Mesodermal cell (in vitro differentiated cells): ENCODE data around the gene TNIP2.
A peak's percentile ranks its signal among the peaks of the same experiment; 100 is the strongest.

Experiments
- H3K27ac ChIP-seq: 2 replicates; pipeline ENCODE4 v1.7.0; 2013; ENCODE audit warnings: mild to moderate bottlenecking, low read depth, low read length, moderate library complexity; ENCODE audit not compliant: severe bottlenecking
- H3K36me3 ChIP-seq: 2 replicates; pipeline ENCODE4 v1.7.1; 2013; ENCODE audit warnings: mild to moderate bottlenecking, low read length, moderate library complexity; ENCODE audit not compliant: control insufficient read depth, insufficient read depth
- H3K4me1 ChIP-seq: one replicate; pipeline ENCODE4 v1.7.1; 2013; ENCODE audit warnings: mild to moderate bottlenecking, low read length; ENCODE audit not compliant: insufficient read depth, control insufficient read depth, poor library complexity, severe bottlenecking
- H3K4me3 ChIP-seq: 2 replicates; pipeline ENCODE4 v1.7.0; 2013; ENCODE audit warnings: low read length, control low read depth, mild to moderate bottlenecking; ENCODE audit not compliant: insufficient read depth, poor library complexity, severe bottlenecking; ENCODE audit errors: extremely low read depth
- H3K9me3 ChIP-seq: 2 replicates; pipeline ENCODE4 v1.7.1; 2013; ENCODE audit warnings: mild to moderate bottlenecking, low read length, moderate library complexity; ENCODE audit not compliant: control insufficient read depth
- WGBS, 2 experiments: methylation state at CpG; one replicate each; pipeline ENCODE4 v1.1.5; 2013; ENCODE audit warnings: missing lambda C conversion rate in 2 of 2; ENCODE audit not compliant: insufficient coverage in 2 of 2; 5-methylcytosine and 5-hydroxymethylcytosine counted together

TNIP2 gene

GRCh38 chr4:2725380-2725779 lies 30.8 kb downstream of the TNIP2 start:
- Histone ChIP-seq H3K4me3 (no peak overlapping the region), H3K9me3 (no peaks in the 10 kb centered on the region), H3K4me1 (no peaks in the 10 kb centered on the region), H3K27ac (no peak overlapping the region), H3K36me3 (peaks cover 67% of the 10 kb centered on the region)
- 92 to 100% methylated on average over 1 of the region's 4 CpGs for WGBS, 2 experiments

- no peak overlapping the region for H3K4me3 ChIP-seq
- 92 to 100% methylated on average over 1 to 2 of the region's 3 CpGs for WGBS, 2 experiments
- no peaks in the 10 kb centered on the region for H3K9me3 ChIP-seq
- peaks cover 67% of the 10 kb centered on the region for H3K36me3 ChIP-seq
- H3K4me1 ChIP-seq = no peaks in the 10 kb centered on the region
- H3K27ac ChIP-seq = no peak overlapping the region
Observed at GRCh38 chr4:2723751-2724150, 32.4 kb downstream of the TNIP2 start.

GRCh38 chr4:2722033-2722432 lies 34.1 kb downstream of the TNIP2 start:
- 85 to 97% methylated on average over 6 to 9 of the region's 9 CpGs for WGBS, 2 experiments
- Histone ChIP-seq H3K27ac (no peak overlapping the region), H3K9me3 (no peaks in the 10 kb centered on the region), H3K36me3 (peaks cover 65% of the 10 kb centered on the region), H3K4me3 (no peak overlapping the region), H3K4me1 (no peaks in the 10 kb centered on the region)

GRCh38 chr4:2721586-2721985 lies 34.5 kb downstream of the TNIP2 start:
- Histone ChIP-seq H3K36me3 (peaks cover 67% of the 10 kb centered on the region), H3K27ac (no peak overlapping the region), H3K4me3 (no peak overlapping the region), H3K9me3 (no peaks in the 10 kb centered on the region), H3K4me1 (no peaks in the 10 kb centered on the region)
- WGBS, 2 experiments = 94 to 97% methylated on average over 7 to 8 of the region's 11 CpGs

GRCh38 chr4:2716236-2716635 lies 39.9 kb downstream of the TNIP2 start:
- Histone ChIP-seq H3K36me3 (peaks cover 72% of the 10 kb centered on the region), H3K27ac (no peak overlapping the region), H3K4me3 (no peak overlapping the region), H3K9me3 (no peaks in the 10 kb centered on the region), H3K4me1 (peaks cover 7% of the 10 kb centered on the region)
- 93 to 100% methylated on average over 4 to 7 of the region's 8 CpGs for WGBS, 2 experiments

- H3K4me1 ChIP-seq = peaks cover 10% of the 10 kb centered on the region
- H3K36me3 ChIP-seq = peaks cover 68% of the 10 kb centered on the region
- H3K4me3 ChIP-seq = no peak overlapping the region
- H3K27ac ChIP-seq = no peak overlapping the region
- 80 to 85% methylated on average over 5 of the region's 5 CpGs for WGBS, 2 experiments
- peaks cover 2% of the 10 kb centered on the region for H3K9me3 ChIP-seq
Observed at GRCh38 chr4:2715426-2715825, 40.7 kb downstream of the TNIP2 start.

- Histone ChIP-seq H3K4me3 (no peak overlapping the region), H3K4me1 (peaks cover 12% of the 10 kb centered on the region), H3K36me3 (peaks cover 67% of the 10 kb centered on the region), H3K9me3 (peaks cover 4% of the 10 kb centered on the region), H3K27ac (no peak overlapping the region)
- 100% methylated on average over 2 to 4 of the region's 4 CpGs for WGBS, 2 experiments
Observed at GRCh38 chr4:2714918-2715317, 41.2 kb downstream of the TNIP2 start.

- Histone ChIP-seq H3K36me3 (peaks cover 60% of the 10 kb centered on the region), H3K4me3 (no peak overlapping the region), H3K9me3 (peaks cover 4% of the 10 kb centered on the region), H3K4me1 (peaks cover 12% of the 10 kb centered on the region), H3K27ac (peak overlapping the region; percentile 3)
- 94 to 95% methylated on average over 9 to 10 of the region's 10 CpGs for WGBS, 2 experiments
Observed at GRCh38 chr4:2714061-2714770, 41.9 kb downstream of the TNIP2 start.

- no peak overlapping the region for H3K27ac ChIP-seq
- no peak overlapping the region for H3K4me3 ChIP-seq
- peaks cover 51% of the 10 kb centered on the region for H3K36me3 ChIP-seq
- H3K4me1 ChIP-seq = peaks cover 12% of the 10 kb centered on the region
- 63 to 96% methylated on average over 1 to 3 of the region's 5 CpGs for WGBS, 2 experiments
- peaks cover 4% of the 10 kb centered on the region for H3K9me3 ChIP-seq
Observed at GRCh38 chr4:2713337-2713736, 42.8 kb downstream of the TNIP2 start.

GRCh38 chr4:2712261-2712842 lies 43.8 kb downstream of the TNIP2 start:
- peaks cover 4% of the 10 kb centered on the region for H3K9me3 ChIP-seq
- H3K36me3 ChIP-seq = peaks cover 58% of the 10 kb centered on the region
- WGBS, 2 experiments = 88 to 89% methylated on average over 4 to 7 of the region's 9 CpGs

GRCh38 chr4:2702770-2703169 lies 53.4 kb downstream of the TNIP2 start:
- WGBS, 2 experiments = 83 to 89% methylated on average over 3 to 5 of the region's 7 CpGs
- no peaks in the 10 kb centered on the region for H3K4me1 ChIP-seq
- H3K4me3 ChIP-seq = no peak overlapping the region
- no peaks in the 10 kb centered on the region for H3K9me3 ChIP-seq
- no peak overlapping the region for H3K27ac ChIP-seq
- H3K36me3 ChIP-seq = peaks cover 80% of the 10 kb centered on the region

More at GRCh38 chr4:2712261-2712842, 43.8 kb downstream of the TNIP2 start:
- peaks cover 12% of the 10 kb centered on the region for H3K4me1 ChIP-seq
- no peak overlapping the region for H3K27ac ChIP-seq
- no peak overlapping the region for H3K4me3 ChIP-seq
